ENCODE results near the gene ADORA3.

Gene ADORA3

GRCh38 chr1:111486431-111486830 lies 17.0 kb downstream of the ADORA3 start:
- TF ChIP-seq, protein P1, sequence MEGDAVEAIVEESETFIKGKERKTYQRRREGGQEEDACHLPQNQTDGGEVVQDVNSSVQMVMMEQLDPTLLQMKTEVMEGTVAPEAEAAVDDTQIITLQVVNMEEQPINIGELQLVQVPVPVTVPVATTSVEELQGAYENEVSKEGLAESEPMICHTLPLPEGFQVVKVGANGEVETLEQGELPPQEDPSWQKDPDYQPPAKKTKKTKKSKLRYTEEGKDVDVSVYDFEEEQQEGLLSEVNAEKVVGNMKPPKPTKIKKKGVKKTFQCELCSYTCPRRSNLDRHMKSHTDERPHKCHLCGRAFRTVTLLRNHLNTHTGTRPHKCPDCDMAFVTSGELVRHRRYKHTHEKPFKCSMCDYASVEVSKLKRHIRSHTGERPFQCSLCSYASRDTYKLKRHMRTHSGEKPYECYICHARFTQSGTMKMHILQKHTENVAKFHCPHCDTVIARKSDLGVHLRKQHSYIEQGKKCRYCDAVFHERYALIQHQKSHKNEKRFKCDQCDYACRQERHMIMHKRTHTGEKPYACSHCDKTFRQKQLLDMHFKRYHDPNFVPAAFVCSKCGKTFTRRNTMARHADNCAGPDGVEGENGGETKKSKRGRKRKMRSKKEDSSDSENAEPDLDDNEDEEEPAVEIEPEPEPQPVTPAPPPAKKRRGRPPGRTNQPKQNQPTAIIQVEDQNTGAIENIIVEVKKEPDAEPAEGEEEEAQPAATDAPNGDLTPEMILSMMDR (conservative IDR thresholded peaks at IDR 0.05; ENCODE audit: control insufficient read depth, insufficient read depth, low read depth, low read length), result no peak
- H3K4me3 ChIP-seq (ENCODE audit: control insufficient read depth, low read depth, low read length), result no peak overlapping the region
- no peak for DNase-seq (ENCODE audit: low read depth)

DNA sequence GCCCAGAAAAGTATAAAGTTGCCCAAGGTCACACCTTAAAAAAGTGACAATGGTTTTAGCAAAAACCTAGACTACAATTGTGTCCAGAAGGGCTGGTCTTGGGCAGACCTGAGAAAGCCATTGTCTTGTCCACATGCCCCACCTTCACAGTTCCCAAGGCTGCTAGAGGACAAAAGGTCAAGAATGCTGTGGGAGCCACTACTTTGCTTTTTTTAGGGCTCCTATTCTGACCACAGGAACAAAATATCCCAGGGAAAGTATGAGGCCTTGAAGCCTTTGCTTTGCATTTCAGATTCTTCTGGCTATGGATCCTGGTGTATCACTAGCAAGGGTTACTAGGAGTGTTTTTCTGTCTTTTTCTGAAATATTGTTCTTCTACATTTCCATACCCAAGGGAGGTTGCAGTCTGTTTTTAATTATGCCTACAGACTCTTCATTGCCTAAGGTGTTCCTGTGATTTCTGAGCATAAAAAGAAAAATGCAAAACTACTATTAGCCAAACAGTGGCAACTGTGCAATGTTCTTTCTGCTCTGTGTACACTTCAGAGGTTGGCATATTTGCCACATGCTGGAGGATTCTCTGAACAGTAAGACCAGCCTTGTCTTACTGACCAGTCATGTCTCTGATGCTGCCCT lies 18.9 kb downstream of the ADORA3 start:
- DNase-seq (ENCODE audit: low read depth), result no peak
- TF ChIP-seq, protein P1 (conservative IDR thresholded peaks at IDR 0.05; ENCODE audit: control insufficient read depth, insufficient read depth, low read depth, low read length), result no peak
- H3K4me3 ChIP-seq (ENCODE audit: control insufficient read depth, low read depth, low read length), result no peak overlapping the region

- DNase-seq (ENCODE audit: low read depth), result no peak
- no peak overlapping the region for H3K4me3 ChIP-seq (ENCODE audit: control insufficient read depth, low read depth, low read length)
- TF ChIP-seq, protein P1 (conservative IDR thresholded peaks at IDR 0.05; ENCODE audit: control insufficient read depth, insufficient read depth, low read depth, low read length), result no peak
These were observed 19.6 kb downstream of the ADORA3 start for GRCh38 chr1:111483876-111484275.

DNA sequence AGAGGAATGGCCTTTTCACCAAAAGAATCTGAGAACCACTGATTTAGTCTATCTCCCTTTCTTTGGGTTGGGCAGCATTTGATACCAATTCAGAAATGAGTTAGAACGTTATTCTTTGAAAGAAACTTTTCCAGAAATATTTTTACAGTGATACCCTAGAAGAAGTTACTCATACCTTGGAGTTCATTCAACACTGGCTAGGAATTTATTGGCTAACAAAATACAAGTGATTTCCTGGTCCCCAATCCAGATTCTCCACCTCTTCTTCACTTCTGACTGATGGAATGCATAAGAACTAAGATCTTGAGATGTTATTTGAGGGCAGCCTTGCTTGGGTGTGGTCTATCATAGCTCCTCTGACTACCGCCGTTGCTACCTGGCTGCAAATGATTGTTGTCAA lies 20.3 kb downstream of the ADORA3 start:
- TF ChIP-seq, protein P1 (conservative IDR thresholded peaks at IDR 0.05; ENCODE audit: control insufficient read depth, insufficient read depth, low read depth, low read length), result no peak
- DNase-seq (ENCODE audit: low read depth), result peak; percentile 42
- no peak overlapping the region for H3K4me3 ChIP-seq (ENCODE audit: control insufficient read depth, low read depth, low read length)

DNA sequence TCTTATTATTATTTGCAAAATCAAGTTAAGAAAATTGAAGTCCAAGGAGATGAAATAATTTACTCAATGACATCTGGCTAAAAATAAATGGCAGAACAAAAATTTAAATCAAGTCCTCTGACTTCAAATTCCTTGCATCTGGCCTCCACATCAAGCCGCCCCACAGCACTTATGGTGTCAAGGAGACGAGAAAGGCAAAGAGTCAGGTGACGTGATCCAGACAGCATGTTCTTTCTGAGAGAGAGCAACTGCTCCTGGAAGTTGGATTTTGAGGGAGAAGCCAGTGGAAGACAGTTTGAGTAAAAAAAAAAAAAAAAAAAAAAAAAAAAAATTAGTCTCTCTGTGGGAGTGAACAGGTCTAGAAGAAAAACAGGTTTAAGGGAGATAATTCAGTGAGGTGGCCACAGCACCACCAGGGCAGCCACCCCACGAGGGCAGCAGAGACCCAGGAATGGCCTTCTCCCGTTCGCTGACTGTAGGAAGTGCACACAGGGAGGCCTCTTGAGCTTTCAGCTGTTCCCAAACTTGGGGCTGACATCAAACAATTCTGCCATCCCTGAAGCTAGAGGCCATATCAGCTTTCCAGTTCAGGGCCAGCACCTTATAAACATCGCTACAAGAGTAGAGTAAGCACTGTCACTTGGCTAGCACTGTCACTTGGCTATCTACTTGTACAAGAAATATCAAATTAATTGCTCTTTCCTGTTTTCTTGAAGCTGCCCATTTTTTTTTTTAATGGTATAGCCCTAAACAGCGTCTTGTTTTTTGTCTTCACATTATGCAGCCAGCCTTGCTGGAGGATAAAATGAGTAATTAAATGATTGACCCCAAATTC lies 21.8 kb downstream of the ADORA3 start:
- peak; percentile 60 for DNase-seq (ENCODE audit: low read depth)

GRCh38 chr1:111480674-111481073 lies 22.8 kb downstream of the ADORA3 start:
- no peak for DNase-seq (ENCODE audit: low read depth)
- TF ChIP-seq, protein P1 (conservative IDR thresholded peaks at IDR 0.05; ENCODE audit: control insufficient read depth, insufficient read depth, low read depth, low read length), result no peak
- H3K4me3 ChIP-seq (ENCODE audit: control insufficient read depth, low read depth, low read length), result no peak overlapping the region

More for the DNA sequence above, 21.8 kb downstream of the ADORA3 start:
- TF ChIP-seq, protein P1 (conservative IDR thresholded peaks at IDR 0.05; ENCODE audit: control insufficient read depth, insufficient read depth, low read depth, low read length), result peak; percentile 73
- H3K4me3 ChIP-seq (ENCODE audit: control insufficient read depth, low read depth, low read length), result no peak overlapping the region
